Measurements from ENCODE around the gene TOPAZ1. TPM values are rescaled to one million over a fixed set of nuclear protein-coding genes. Genes with fewer than 3 reads are reported as not detected.

The TOPAZ1 gene
- total and polyA plus RNA-seq, 2 of the 8 experiments (the other 6 are each of a cell fraction or from before 2014, with no cell fraction given) = not detected

- Histone ChIP-seq H4K5ac (ENCODE audit: insufficient read length, low read depth, low read length) (no peak overlapping the region), H3K79me2 (ENCODE audit: control insufficient read depth in 1 of 2, insufficient read depth in 2 of 2, low read length in 2 of 2) (no peaks in the 10 kb centered on the region), H3K9me3 (ENCODE audit: insufficient read depth in 2 of 2, low read depth in 1 of 2, low read length in 1 of 2) (peaks cover 6 to 12% of the 10 kb centered on the region in 2 experiments; a peak in 3 of 4 replicates), H4K20me1 (replicated peaks in 1 of 2; ENCODE audit: control insufficient read depth in 1 of 2, insufficient read depth in 2 of 2, low read length in 2 of 2) (no peaks in the 10 kb centered on the region), H3K18ac (ENCODE audit: extremely low read depth, low read length) (no peak overlapping the region), H3K14ac (ENCODE audit: insufficient read length) (no peak overlapping the region), H3K4me2 (ENCODE audit: insufficient read depth in 1 of 2, low read depth in 2 of 2, low read length in 2 of 2) (no peak overlapping the region), H3K9ac (replicated peaks in 1 of 4; ENCODE audit: extremely low read depth in 1 of 4, low read depth in 3 of 4, low read length in 3 of 4) (no peak overlapping the region), H3K4me3 (ENCODE audit: extremely low read depth in 1 of 4, insufficient read depth in 2 of 4, low read depth in 3 of 4, low read length in 4 of 4) (no peak overlapping the region), H2BK15ac (ENCODE audit: low read length) (no peak overlapping the region), H3K27ac (ENCODE audit: low read depth, low read length) (no peak overlapping the region), H2BK12ac (ENCODE audit: low read depth, low read length) (no peak overlapping the region), H3K23ac (ENCODE audit: insufficient read length) (no peak overlapping the region), H3K23me2 (ENCODE audit: low read depth, low read length) (no peaks in the 10 kb centered on the region), H3K4ac (replicated peaks; ENCODE audit: insufficient read length, low read depth, low read length) (no peak overlapping the region), H4K8ac (ENCODE audit: extremely low read depth, insufficient read depth, low read length) (no peak overlapping the region), H3K56ac (replicated peaks; ENCODE audit: insufficient read length, low read depth, low read length) (no peak overlapping the region), H4K91ac (replicated peaks; ENCODE audit: insufficient read length, low read length) (no peak overlapping the region), H2AFZ (ENCODE audit: low read length) (no peak overlapping the region), H2BK120ac (replicated peaks; ENCODE audit: low read depth, low read length) (no peak overlapping the region), H2BK5ac (ENCODE audit: low read depth, low read length) (no peak overlapping the region), H3K79me1 (ENCODE audit: low read depth, low read length) (no peaks in the 10 kb centered on the region), H3K36me3 (ENCODE audit: control insufficient read depth in 2 of 4, insufficient read depth in 4 of 4, low read length in 3 of 4) (peaks cover 0 to 7% (median 3%) of the 10 kb centered on the region in 4 experiments; a peak in 2 of 8 replicates), H2BK20ac (ENCODE audit: low read length) (no peak overlapping the region), H3K27me3 (replicated peaks in 1 of 4; ENCODE audit: control insufficient read depth in 3 of 4, extremely low read depth in 1 of 4, insufficient read depth in 3 of 4, low read length in 3 of 4) (no peaks in the 10 kb centered on the region), H2AK5ac (ENCODE audit: low read depth, low read length) (no peak overlapping the region), H3K4me1 (replicated peaks in 1 of 4; ENCODE audit: control insufficient read depth in 3 of 4, insufficient read depth in 4 of 4, low read length in 3 of 4) (no peaks in the 10 kb centered on the region)
- DNase-seq (ENCODE audit: low read depth in 1 of 2, low spot score in 2 of 2) (no peak), FAIRE-seq (no peak)
- POLR2A ChIA-PET (ENCODE audit: partially characterized antibody) = no interaction called here
- CTCF ChIA-PET (ENCODE audit: partially characterized antibody) = no interaction called here
- no peak for TF ChIP-seq BRCA1 (IDR thresholded peaks at IDR 0.05; ENCODE audit: low read depth, low read length)
- TF ChIP-seq NANOG (IDR thresholded peaks at IDR 0.05; ENCODE audit: insufficient read depth, low read depth, low read length, poor library complexity, severe bottlenecking) = no peak
- no peak for TF ChIP-seq GTF2F1 (IDR thresholded peaks at IDR 0.05; ENCODE audit: borderline replicate concordance, low read depth, low read length)
- TF ChIP-seq TBP (IDR thresholded peaks at IDR 0.05; ENCODE audit: low read depth, low read length) = no peak
- TF ChIP-seq CBX5 (IDR thresholded peaks at IDR 0.05; ENCODE audit: low read depth, low read length) = no peak
- no peak for TF ChIP-seq RXRA (IDR thresholded peaks at IDR 0.05; ENCODE audit: insufficient read depth, low read depth, low read length)
- TF ChIP-seq BACH1 (IDR thresholded peaks at IDR 0.05; ENCODE audit: low read length) = no peak
- TF ChIP-seq TAF7 (optimal IDR thresholded peaks at IDR 0.05; ENCODE audit: borderline replicate concordance, low read depth, low read length) = no peak
- TF ChIP-seq ZNF274 (IDR thresholded peaks at IDR 0.05; ENCODE audit: borderline replicate concordance, extremely low read depth, low read length) = no peak
- TF ChIP-seq CTBP2 (IDR thresholded peaks at IDR 0.05; ENCODE audit: borderline replicate concordance, insufficient read depth, insufficient read length, low read length) = no peak
- 96% methylated on average over 1 of the region's 1 CpG; no CpG with 5 or more reads in 1 of the 2 experiments for WGBS, 2 experiments (ENCODE audit: extremely low coverage in 1 of 2, insufficient coverage in 1 of 2, insufficient read length in 1 of 2, insufficient replicate concordance in 2 of 2, low coverage in 1 of 2, low lambda C conversion rate in 2 of 2, missing lambda C conversion rate in 1 of 2)
Observed at GRCh38 chr3:44375450-44375849, 133.8 kb downstream of the TOPAZ1 start.

All from H1 (cell line).